Bronchial epithelial cell (primary cell): ENCODE measurements around the gene DAB1. TPM values are rescaled to one million over a fixed set of nuclear protein-coding genes. Genes with fewer than 3 reads are reported as not detected.

Experiments used
- DNase-seq: peaks from one replicate; pipeline ENCODE4 v3.0.0-alpha.2; 2010; ENCODE audit warnings: low read depth
- FAIRE-seq: peaks from 2 replicates; lab custom pipeline; 2011; peaks lifted over from hg19 to GRCh38; lab: Jason Lieb, UNC
- H3K27me3 ChIP-seq: 2 replicates; pipeline ENCODE4 v1.5.1; 2011; ENCODE audit warnings: low read length; ENCODE audit not compliant: control insufficient read depth, insufficient read depth
- H3K36me3 ChIP-seq: 2 replicates; pipeline ENCODE4 v1.5.1; 2011; ENCODE audit warnings: low read length; ENCODE audit not compliant: control insufficient read depth, insufficient read depth
- H3K4me3 ChIP-seq: 2 replicates; pipeline ENCODE4 v1.5.1; 2011; ENCODE audit warnings: mild to moderate bottlenecking, low read depth, low read length, control low read depth
- CTCF ChIP-seq: IDR thresholded peaks from 2 replicates; pipeline ENCODE4 v1.5.1; 2011; ENCODE audit warnings: mild to moderate bottlenecking, moderate library complexity, low read length, control low read depth, inconsistent platforms; ENCODE audit not compliant: insufficient read depth, severe bottlenecking
- total RNA-seq: library from RNA; depleted of rRNA; stranded (reverse); fragments of >200 nt; gene quantifications from 2 replicates; pipeline ENCODE4 v1.2.1, GENCODE V29; 2014

DAB1 gene
- total RNA-seq, 1 donor from 2014 or later: not detected

GRCh38 chr1:57118948-57119603, 304.8 kb downstream of the DAB1 start:
- no peaks in the 10 kb centered on the region for H3K27me3 ChIP-seq
- TF ChIP-seq CTCF: no peak
- no peak for FAIRE-seq

GRCh38 chr1:57117753-57118152, 306.1 kb downstream of the DAB1 start:
- H3K4me3 ChIP-seq: no peak overlapping the region
- DNase-seq (no peak), FAIRE-seq (no peak)
- no peak for TF ChIP-seq CTCF
- no peaks in the 10 kb centered on the region for H3K36me3 ChIP-seq
- H3K27me3 ChIP-seq: no peaks in the 10 kb centered on the region

More at GRCh38 chr1:57118948-57119603, 304.8 kb downstream of the DAB1 start:
- H3K4me3 ChIP-seq: no peak overlapping the region
- no peaks in the 10 kb centered on the region for H3K36me3 ChIP-seq
- DNase-seq: no peak

GRCh38 chr1:57116871-57117270, 307.0 kb downstream of the DAB1 start:
- FAIRE-seq (no peak), DNase-seq (no peak)

GRCh38 chr1:57115030-57115614, 308.7 kb downstream of the DAB1 start:
- FAIRE-seq: no peak
- H3K27me3 ChIP-seq: no peaks in the 10 kb centered on the region
- no peak overlapping the region for H3K4me3 ChIP-seq
- TF ChIP-seq CTCF: no peak
- DNase-seq: no peak
- no peaks in the 10 kb centered on the region for H3K36me3 ChIP-seq

More at GRCh38 chr1:57116871-57117270, 307.0 kb downstream of the DAB1 start:
- H3K36me3 ChIP-seq: no peaks in the 10 kb centered on the region
- no peak for TF ChIP-seq CTCF
- no peak overlapping the region for H3K4me3 ChIP-seq
- no peaks in the 10 kb centered on the region for H3K27me3 ChIP-seq

GRCh38 chr1:57112148-57112547, 311.7 kb downstream of the DAB1 start:
- DNase-seq (peak; percentile 71), FAIRE-seq (no peak)
- Histone ChIP-seq H3K27me3 (no peaks in the 10 kb centered on the region), H3K36me3 (no peaks in the 10 kb centered on the region), H3K4me3 (no peak overlapping the region)
- no peak for TF ChIP-seq CTCF
